ENCODE measurements around the gene PLD2.
"Not testable (repeated sequence)": the region's sequence is repeated elsewhere in the genome, so short reads cannot be mapped to it uniquely, and the experiment has no call there.

Gene PLD2

GRCh38 chr17:4856937-4857314 lies 50.0 kb downstream of the PLD2 start:
- no peak for DNase-seq (ENCODE audit: low read depth, low spot score)

GRCh38 chr17:4857347-4857746 lies 50.4 kb downstream of the PLD2 start:
- not testable (repeated sequence) for DNase-seq (ENCODE audit: low read depth, low spot score)

DNA sequence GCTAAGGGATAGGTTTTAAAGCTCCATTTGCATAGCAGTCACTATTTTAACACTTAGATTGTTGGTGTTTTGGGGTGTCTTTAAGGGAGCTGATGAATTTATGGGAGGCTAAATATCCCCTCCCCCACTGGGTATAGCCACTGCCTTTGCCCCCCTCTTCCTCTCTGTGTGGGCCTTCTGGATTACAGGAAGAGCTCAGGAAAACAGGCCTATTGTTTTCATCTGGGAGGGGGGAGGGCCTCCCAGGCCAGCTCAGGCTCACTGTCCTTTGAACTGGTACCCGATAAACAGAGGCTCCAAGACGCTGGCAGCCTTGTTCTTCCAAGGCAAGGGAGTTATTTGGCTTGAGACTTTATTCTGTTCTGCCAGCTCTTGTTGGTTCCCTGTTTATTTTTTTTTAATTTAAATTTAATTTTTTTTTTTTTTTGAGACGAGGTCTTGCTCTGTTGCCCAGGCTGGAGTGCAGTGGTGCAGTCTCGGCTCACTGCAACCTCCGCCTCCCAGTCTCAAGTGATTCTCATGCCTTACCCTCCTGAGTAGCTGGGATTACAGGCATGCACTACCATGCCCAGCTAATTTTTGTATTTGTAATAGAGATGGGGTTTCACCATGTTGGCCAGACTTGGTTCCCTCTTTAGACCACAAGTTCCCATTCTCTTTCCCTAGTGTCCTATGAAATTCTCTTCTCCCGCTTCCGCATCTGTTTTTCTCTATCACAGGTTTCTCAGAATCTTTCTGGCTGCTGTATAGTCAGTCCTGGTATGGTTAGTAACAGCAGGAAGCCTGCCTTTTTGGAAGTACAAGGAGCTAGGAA lies 51.3 kb downstream of the PLD2 start:
- no peak for DNase-seq (ENCODE audit: low read depth, low spot score)

GRCh38 chr17:4858882-4859260 lies 51.9 kb downstream of the PLD2 start:
- DNase-seq (ENCODE audit: low read depth, low spot score): no peak

- DNase-seq (ENCODE audit: low read depth, low spot score): no peak
Measured at GRCh38 chr17:4859816-4860625, 53.1 kb downstream of the PLD2 start.

GRCh38 chr17:4860651-4861050 lies 53.7 kb downstream of the PLD2 start:
- no peak for DNase-seq (ENCODE audit: low read depth, low spot score)

GRCh38 chr17:4861052-4861451 lies 54.1 kb downstream of the PLD2 start:
- DNase-seq (ENCODE audit: low read depth, low spot score): no peak

- no peak for DNase-seq (ENCODE audit: low read depth, low spot score)
Measured at GRCh38 chr17:4862720-4863119, 55.8 kb downstream of the PLD2 start.

DNA sequence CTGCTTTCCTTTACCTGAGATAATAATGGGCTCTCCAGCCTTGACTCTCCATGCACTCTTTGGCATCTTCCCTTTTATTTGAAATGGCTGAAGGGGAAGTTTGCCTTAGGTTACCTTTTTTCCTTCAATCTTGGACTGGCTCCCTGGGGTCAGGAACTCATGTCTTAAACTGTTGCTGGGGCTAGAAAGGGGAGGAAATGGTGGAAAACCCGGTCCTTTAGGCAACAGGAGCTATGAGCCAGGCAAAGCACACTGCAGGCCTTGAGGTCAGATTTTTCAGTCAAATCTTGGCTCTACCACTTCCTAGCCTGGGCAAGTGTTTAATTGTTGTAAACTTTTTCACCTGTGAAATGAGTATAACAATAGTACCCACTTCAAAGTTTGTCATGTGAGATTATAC lies 56.4 kb downstream of the PLD2 start:
- DNase-seq (ENCODE audit: low read depth, low spot score): no peak

GRCh38 chr17:4867535-4867934 lies 60.6 kb downstream of the PLD2 start:
- DNase-seq (ENCODE audit: low read depth, low spot score): not testable (repeated sequence)

DNA sequence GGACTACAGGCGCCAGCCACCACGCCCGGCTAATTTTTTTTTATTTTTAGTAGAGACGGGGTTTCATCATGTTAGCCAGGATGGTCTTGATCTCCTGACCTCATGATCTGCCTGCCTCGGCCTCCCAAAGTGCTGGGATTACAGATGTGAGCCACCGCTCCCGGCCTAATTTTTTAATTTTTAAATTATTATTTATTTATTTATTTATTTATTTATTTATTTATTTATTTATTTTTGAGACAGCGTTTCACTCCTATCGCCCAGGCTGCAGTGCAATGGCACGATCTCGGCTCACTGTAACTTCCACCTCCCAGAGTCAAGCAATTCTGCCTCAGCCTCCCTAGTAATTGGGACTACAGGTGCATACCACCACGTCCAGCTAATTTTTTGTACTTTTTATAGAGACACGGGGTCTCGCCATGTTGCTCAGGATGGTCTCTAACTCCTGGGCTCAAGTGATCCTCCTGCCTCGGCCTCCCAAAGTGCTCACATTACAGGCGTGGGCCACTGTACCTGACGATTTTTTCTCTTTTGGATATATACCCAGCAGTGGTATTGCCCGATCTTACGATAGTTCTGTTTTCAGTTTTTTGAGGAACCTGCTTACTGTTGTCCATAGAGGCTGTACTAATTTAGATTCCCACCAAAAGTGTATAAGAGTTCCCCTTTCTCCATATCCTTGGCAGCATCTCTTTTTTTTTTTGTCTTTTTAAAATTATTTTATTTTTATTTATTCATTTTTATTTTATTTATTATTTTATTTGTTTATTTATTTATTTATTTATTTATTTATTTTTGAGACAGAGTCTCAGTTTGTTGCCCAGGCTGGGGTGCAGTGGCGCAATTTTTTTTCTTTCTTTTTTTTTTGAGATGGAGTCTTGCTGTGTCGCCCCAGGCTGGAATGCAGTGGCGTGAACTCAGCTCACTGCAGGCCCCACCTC lies 62.4 kb downstream of the PLD2 start:
- not testable (repeated sequence) for DNase-seq (ENCODE audit: low read depth, low spot score)

DNA sequence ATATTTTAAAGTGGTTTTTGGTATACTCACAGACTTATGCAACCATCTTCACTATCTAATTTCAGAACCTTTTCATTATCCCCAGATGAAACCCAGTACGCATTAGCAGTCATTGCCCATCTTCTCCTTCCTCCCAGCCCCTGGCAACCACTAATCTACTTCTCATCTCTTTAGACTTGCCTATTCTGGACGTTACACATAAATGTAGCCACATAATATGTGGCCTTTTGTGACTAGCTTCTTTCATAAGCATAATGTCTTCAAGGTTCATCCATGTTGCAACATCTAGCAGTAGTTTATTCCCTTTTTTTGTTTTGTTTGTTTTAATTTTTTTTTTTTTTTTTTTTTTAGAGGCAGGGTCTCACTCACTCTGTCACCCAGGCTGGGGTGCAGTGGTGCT lies 63.9 kb downstream of the PLD2 start:
- DNase-seq (ENCODE audit: low read depth, low spot score): no peak

- no peak for DNase-seq (ENCODE audit: low read depth, low spot score)
Measured at GRCh38 chr17:4872786-4873185, 65.8 kb downstream of the PLD2 start.
